ENCODE measurements around the gene DENND1C. TPM values are rescaled to one million over a fixed set of nuclear protein-coding genes. Genes with fewer than 3 reads are reported as not detected.
A peak's percentile ranks its signal among the peaks of the same experiment; 100 is the strongest.

The DENND1C gene
- total RNA-seq, 1 experiment from 2014 or later, result not detected

GRCh38 chr19:6518145-6518911 is 36.7 kb upstream of the DENND1C start:
- no peak overlapping the region for H3K27ac ChIP-seq (ENCODE audit: low read length)

DNA sequence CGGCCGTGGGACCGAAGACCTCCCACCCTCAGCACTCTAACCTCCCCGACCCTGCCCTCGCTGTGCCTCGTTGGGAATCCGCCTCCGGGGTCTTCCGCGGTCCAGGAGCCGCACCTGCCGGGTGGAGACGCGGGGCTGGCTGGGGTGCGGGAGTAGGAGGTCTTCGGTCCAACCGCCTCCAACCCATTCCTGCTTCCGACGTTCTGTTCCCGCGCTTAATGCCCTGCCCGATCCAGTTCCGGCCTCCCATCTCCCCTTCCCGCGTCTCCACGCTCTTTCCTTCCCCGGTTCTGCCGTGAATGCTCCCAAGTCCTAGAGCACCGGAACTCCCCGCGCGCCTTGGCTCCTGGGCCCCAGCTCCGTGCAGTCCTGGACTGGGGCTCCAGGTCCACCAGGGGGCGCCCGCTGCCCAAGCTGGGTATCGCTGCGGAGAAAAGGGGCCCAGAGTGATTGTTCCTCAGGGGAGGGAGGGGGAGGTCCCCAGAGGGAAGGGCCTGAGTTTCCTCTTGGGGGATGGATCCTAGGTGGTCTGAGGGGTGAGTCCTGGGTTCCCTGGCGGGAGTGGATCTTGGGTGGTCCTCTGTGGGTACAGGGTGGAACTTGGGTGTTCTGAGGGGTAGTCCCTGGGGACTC is 35.2 kb upstream of the DENND1C start:
- Histone ChIP-seq H3K9me2 (replicated peaks; ENCODE audit: low read length) (no peaks in the 10 kb centered on the region), H3K4me1 (ENCODE audit: insufficient read depth, low read length) (peaks cover 15% of the 10 kb centered on the region), H3K27me3 (ENCODE audit: low read length) (no peaks in the 10 kb centered on the region), H3K4me3 (ENCODE audit: low read length) (peak overlapping the region; percentile 74), H3K36me3 (ENCODE audit: low read depth, low read length) (no peaks in the 10 kb centered on the region), H3K4me2 (ENCODE audit: low read length) (peak overlapping the region; percentile 96), H3K27ac (ENCODE audit: low read length) (no peak overlapping the region), H3F3A (ENCODE audit: low read length, unreplicated experiment) (no peaks in the 10 kb centered on the region), H3K9me3 (ENCODE audit: low read length) (no peaks in the 10 kb centered on the region), H3K79me2 (ENCODE audit: low read length) (no peaks in the 10 kb centered on the region), H3K9ac (ENCODE audit: low read length) (peak overlapping the region; percentile 62), H4K20me1 (ENCODE audit: low read length) (no peaks in the 10 kb centered on the region), H2AFZ (ENCODE audit: low read length) (peak overlapping the region; percentile 94)
- ChIA-PET POLR2A (ENCODE audit: unreplicated experiment) (interaction anchor here (0.6 to 0.7 kb wide), 2 partner anchors 527 to 613 kb away, joined by 4 to 7 read pairs; no protein-coding TSS in a partner anchor), CTCF (interaction anchor here (0.5 to 1.2 kb wide), 14 partner anchors 14 to 618 kb away, joined by 3 to 8 read pairs (median 4); partner anchors contain the start of genes GPR108 and TNFSF9)
- ATAC-seq (peak; percentile 86), DNase-seq (peak; percentile 93)
- BruUV-seq (replicated peaks), result no TSS peak
- intact Hi-C loops (cut with micrococcal nuclease), result loop anchor here (1.0 to 2.0 kb wide), 5 partner anchors 56 to 347 kb away; partner anchors contain the start of gene GPR108
- TF ChIP-seq EZH2phosphoT487 (IDR thresholded peaks at IDR 0.05; ENCODE audit: borderline replicate concordance, low read length), result no peak
- TF ChIP-seq, protein P1, sequence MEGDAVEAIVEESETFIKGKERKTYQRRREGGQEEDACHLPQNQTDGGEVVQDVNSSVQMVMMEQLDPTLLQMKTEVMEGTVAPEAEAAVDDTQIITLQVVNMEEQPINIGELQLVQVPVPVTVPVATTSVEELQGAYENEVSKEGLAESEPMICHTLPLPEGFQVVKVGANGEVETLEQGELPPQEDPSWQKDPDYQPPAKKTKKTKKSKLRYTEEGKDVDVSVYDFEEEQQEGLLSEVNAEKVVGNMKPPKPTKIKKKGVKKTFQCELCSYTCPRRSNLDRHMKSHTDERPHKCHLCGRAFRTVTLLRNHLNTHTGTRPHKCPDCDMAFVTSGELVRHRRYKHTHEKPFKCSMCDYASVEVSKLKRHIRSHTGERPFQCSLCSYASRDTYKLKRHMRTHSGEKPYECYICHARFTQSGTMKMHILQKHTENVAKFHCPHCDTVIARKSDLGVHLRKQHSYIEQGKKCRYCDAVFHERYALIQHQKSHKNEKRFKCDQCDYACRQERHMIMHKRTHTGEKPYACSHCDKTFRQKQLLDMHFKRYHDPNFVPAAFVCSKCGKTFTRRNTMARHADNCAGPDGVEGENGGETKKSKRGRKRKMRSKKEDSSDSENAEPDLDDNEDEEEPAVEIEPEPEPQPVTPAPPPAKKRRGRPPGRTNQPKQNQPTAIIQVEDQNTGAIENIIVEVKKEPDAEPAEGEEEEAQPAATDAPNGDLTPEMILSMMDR (conservative IDR thresholded peaks at IDR 0.05; ENCODE audit: low read depth, low read length), result peak; percentile 99

More at GRCh38 chr19:6518145-6518911, 36.7 kb upstream of the DENND1C start:
- ChIA-PET POLR2A (ENCODE audit: unreplicated experiment) (no interaction called here), CTCF (no interaction called here)
- DNase-seq (no peak), ATAC-seq (no peak)
- no peaks in the 10 kb centered on the region for H3K36me3 ChIP-seq (ENCODE audit: low read depth, low read length)
- BruUV-seq (replicated peaks), result no TSS peak
- no peaks in the 10 kb centered on the region for H3K27me3 ChIP-seq (ENCODE audit: low read length)
- H3F3A ChIP-seq (ENCODE audit: low read length, unreplicated experiment), result no peaks in the 10 kb centered on the region
- H3K4me3 ChIP-seq (ENCODE audit: low read length), result no peak overlapping the region
- no peaks in the 10 kb centered on the region for H3K79me2 ChIP-seq (ENCODE audit: low read length)
- H4K20me1 ChIP-seq (ENCODE audit: low read length), result no peaks in the 10 kb centered on the region
- peaks cover 15% of the 10 kb centered on the region for H3K4me1 ChIP-seq (ENCODE audit: insufficient read depth, low read length)
- H3K4me2 ChIP-seq (ENCODE audit: low read length), result no peak overlapping the region
- no peaks in the 10 kb centered on the region for H3K9me2 ChIP-seq (replicated peaks; ENCODE audit: low read length)
- intact Hi-C loops (cut with micrococcal nuclease), result no loop called here
- no peaks in the 10 kb centered on the region for H3K9me3 ChIP-seq (ENCODE audit: low read length)
- no peak for TF ChIP-seq EZH2phosphoT487 (IDR thresholded peaks at IDR 0.05; ENCODE audit: borderline replicate concordance, low read length)
- TF ChIP-seq EZH2 (IDR thresholded peaks at IDR 0.05; ENCODE audit: low read length, unreplicated experiment), result no peak
- no peak overlapping the region for H3K9ac ChIP-seq (ENCODE audit: low read length)
- H2AFZ ChIP-seq (ENCODE audit: low read length), result no peak overlapping the region

- Histone ChIP-seq H3K4me2 (ENCODE audit: low read length) (peak overlapping the region; percentile 96), H3K27me3 (ENCODE audit: low read length) (no peaks in the 10 kb centered on the region), H3K4me3 (ENCODE audit: low read length) (peak overlapping the region; percentile 74), H3K9ac (ENCODE audit: low read length) (peak overlapping the region; percentile 62), H3F3A (ENCODE audit: low read length, unreplicated experiment) (no peaks in the 10 kb centered on the region), H3K9me2 (replicated peaks; ENCODE audit: low read length) (no peaks in the 10 kb centered on the region), H3K36me3 (ENCODE audit: low read depth, low read length) (no peaks in the 10 kb centered on the region), H4K20me1 (ENCODE audit: low read length) (no peaks in the 10 kb centered on the region), H3K4me1 (ENCODE audit: insufficient read depth, low read length) (peaks cover 15% of the 10 kb centered on the region), H3K79me2 (ENCODE audit: low read length) (no peaks in the 10 kb centered on the region), H2AFZ (ENCODE audit: low read length) (peak overlapping the region; percentile 94), H3K9me3 (ENCODE audit: low read length) (no peaks in the 10 kb centered on the region), H3K27ac (ENCODE audit: low read length) (no peak overlapping the region)
- intact Hi-C loops (cut with micrococcal nuclease), result loop anchor here (1.0 to 2.0 kb wide), 5 partner anchors 56 to 347 kb away; partner anchors contain the start of gene GPR108
- ATAC-seq (peak; percentile 81), DNase-seq (peak; percentile 97)
- no TSS peak for BruUV-seq (replicated peaks)
- TF ChIP-seq, protein P1 (conservative IDR thresholded peaks at IDR 0.05; ENCODE audit: low read depth, low read length), result no peak
- no peak for TF ChIP-seq EZH2phosphoT487 (IDR thresholded peaks at IDR 0.05; ENCODE audit: borderline replicate concordance, low read length)
- no peak for TF ChIP-seq EZH2 (IDR thresholded peaks at IDR 0.05; ENCODE audit: low read length, unreplicated experiment)
- ChIA-PET CTCF (interaction anchor here (0.5 to 1.2 kb wide), 14 partner anchors 13 to 619 kb away, joined by 3 to 8 read pairs (median 4); partner anchors contain the start of genes GPR108 and TNFSF9), POLR2A (ENCODE audit: unreplicated experiment) (interaction anchor here (0.7 kb wide), 1 partner anchor 612 kb away, joined by 4 read pairs; no protein-coding TSS in a partner anchor)
These were observed 34.6 kb upstream of the DENND1C start for GRCh38 chr19:6516018-6516658.
